HFFc6 (cell line): Measurements from ENCODE around the gene CCNL2. TPM values are rescaled to one million over a fixed set of nuclear protein-coding genes. Genes with fewer than 3 reads are reported as not detected.
A peak's percentile ranks its signal among the peaks of the same experiment; 100 is the strongest.

ENCODE experiments used
- DNase-seq: peaks from one replicate; pipeline ENCODE4 v3.0.0-alpha.2; 2018
- H3K27ac Mint-ChIP-seq: 2 replicates; pipeline ENCODE4 v1.8.0; 2020; ENCODE audit warnings: mild to moderate bottlenecking, mixed read lengths
- H3K27me3 Mint-ChIP-seq: 2 replicates; pipeline ENCODE4 v1.8.0; 2021; ENCODE audit warnings: mild to moderate bottlenecking, moderate library complexity, mixed read lengths; ENCODE audit not compliant: insufficient read depth
- H3K36me3 Mint-ChIP-seq: 2 replicates; pipeline ENCODE4 v1.8.0; 2021; ENCODE audit warnings: low read depth, mixed read lengths
- H3K4me1 Mint-ChIP-seq: 2 replicates; pipeline ENCODE4 v1.8.0; 2020; ENCODE audit warnings: low read depth, mixed read lengths
- H3K4me3 Mint-ChIP-seq: 2 replicates; pipeline ENCODE4 v1.8.0; 2020; ENCODE audit warnings: mild to moderate bottlenecking, moderate library complexity, mixed read lengths
- H3K9me3 Mint-ChIP-seq: 2 replicates; pipeline ENCODE4 v1.8.0; 2020; ENCODE audit warnings: mild to moderate bottlenecking, mixed read lengths
- CTCF ChIP-seq: fragments of 200-600 bp; sonication (generic); IDR thresholded peaks from 2 replicates; pipeline ENCODE4 v1.5.0; 2021; ENCODE audit warnings: antibody characterized with exemption, mild to moderate bottlenecking
- total RNA-seq, 6 experiments: library from RNA; stranded (reverse); fragmentation: NEBNext Ultra II Directional; extraction: Animal tissue kit (Norgen Biotek cat#: 25700); gene quantifications; 2 replicates in 1 of 6; 3 replicates in 5 of 6; pipeline ENCODE4 v1.2.3, GENCODE V29; 2021

Gene CCNL2
- total RNA-seq, 6 experiments from 2014 or later, result 96.2 to 115 (median 104) TPM

- no peak for DNase-seq
- Mint-ChIP-seq H3K4me1 (peaks cover 22% of the 10 kb centered on the region), H3K36me3 (no peaks in the 10 kb centered on the region), H3K4me3 (no peak overlapping the region), H3K27ac (no peak overlapping the region), H3K9me3 (peaks cover 5% of the 10 kb centered on the region), H3K27me3 (peaks cover 2% of the 10 kb centered on the region; the same call in 1 of the 2 replicates)
- TF ChIP-seq CTCF, result no peak
These were observed 27.5 kb upstream of the CCNL2 start for GRCh38 chr1:1426496-1427105.

GRCh38 chr1:1425753-1426495 is 26.8 kb upstream of the CCNL2 start:
- Mint-ChIP-seq H3K4me3 (no peak overlapping the region), H3K4me1 (peaks cover 22% of the 10 kb centered on the region), H3K27me3 (peaks cover 2% of the 10 kb centered on the region; the same call in 1 of the 2 replicates), H3K9me3 (peaks cover 5% of the 10 kb centered on the region), H3K36me3 (no peaks in the 10 kb centered on the region), H3K27ac (no peak overlapping the region)
- DNase-seq, result no peak
- no peak for TF ChIP-seq CTCF

GRCh38 chr1:1425426-1425752 is 26.3 kb upstream of the CCNL2 start:
- DNase-seq, result no peak
- Mint-ChIP-seq H3K27me3 (peaks cover 2% of the 10 kb centered on the region; the same call in 1 of the 2 replicates), H3K4me3 (no peak overlapping the region), H3K27ac (no peak overlapping the region), H3K36me3 (no peaks in the 10 kb centered on the region), H3K4me1 (peaks cover 22% of the 10 kb centered on the region), H3K9me3 (peaks cover 5% of the 10 kb centered on the region)
- TF ChIP-seq CTCF, result no peak

- Mint-ChIP-seq H3K27ac (no peak overlapping the region), H3K36me3 (no peaks in the 10 kb centered on the region), H3K4me1 (peaks cover 16% of the 10 kb centered on the region), H3K9me3 (peaks cover 5% of the 10 kb centered on the region), H3K27me3 (peaks cover 2% of the 10 kb centered on the region; the same call in 1 of the 2 replicates), H3K4me3 (no peak overlapping the region)
- TF ChIP-seq CTCF, result no peak
- DNase-seq, result no peak
These were observed 25.6 kb upstream of the CCNL2 start for GRCh38 chr1:1424707-1425106.

GRCh38 chr1:1423245-1423597 is 24.1 kb upstream of the CCNL2 start:
- Mint-ChIP-seq H3K4me1 (peaks cover 13% of the 10 kb centered on the region), H3K27me3 (no peaks in the 10 kb centered on the region; the same call in 1 of the 2 replicates), H3K36me3 (no peaks in the 10 kb centered on the region), H3K9me3 (peaks cover under 1% of the 10 kb centered on the region; the same call in 1 of the 2 replicates), H3K4me3 (no peak overlapping the region), H3K27ac (peak overlapping the region; percentile 57; the same call in 1 of the 2 replicates)
- TF ChIP-seq CTCF, result no peak
- DNase-seq, result no peak
